Vagina (tissue), 2 donors: ENCODE results near the gene NRXN3. TPM values are rescaled to one million over a fixed set of nuclear protein-coding genes. Genes with fewer than 3 reads are reported as not detected.

Source experiments
- DNase-seq, 2 donors: peaks; one replicate each; pipeline ENCODE4 v3.0.0-alpha.2; 2017; ENCODE audit errors: extremely low spot score in 2 of 2
- H3K27ac ChIP-seq: fragments of 200-600 bp; sonication (generic); one replicate; pipeline ENCODE4 v1.5.1; 2019
- H3K27me3 ChIP-seq: fragments of 200-600 bp; sonication (generic); one replicate; pipeline ENCODE4 v1.5.1; 2019
- H3K36me3 ChIP-seq, 2 donors: fragments of 200-600 bp; sonication (generic); one replicate each; pipeline ENCODE4 v1.5.1; 2017 to 2019
- H3K4me1 ChIP-seq: fragments of 200-600 bp; sonication (generic); one replicate; pipeline ENCODE4 v1.5.1; 2019
- H3K4me3 ChIP-seq, 2 donors: fragments of 200-600 bp; sonication (generic); 1 replicate in 1 of 2; 2 replicates in 1 of 2; pipeline ENCODE4 v1.5.1; 2016 to 2019
- H3K9me3 ChIP-seq: fragments of 200-600 bp; sonication (generic); one replicate; pipeline ENCODE4 v1.5.1; 2019
- POLR2A ChIP-seq, 2 donors: fragments of 450-650 bp; IDR thresholded peaks; one replicate each; pipeline ENCODE4 v1.6.1; 2017; ENCODE audit warnings: antibody characterized with exemption in 2 of 2, mild to moderate bottlenecking in 2 of 2, moderate library complexity in 2 of 2
- POLR2AphosphoS5 ChIP-seq, 2 donors: sonication (generic); formaldehyde crosslinking; IDR thresholded peaks; one replicate each; pipeline ENCODE4 v1.9.0; 2017; ENCODE audit warnings: antibody characterized with exemption in 2 of 2, mild to moderate bottlenecking in 2 of 2, low read depth in 1 of 2; ENCODE audit not compliant: insufficient read depth in 1 of 2
- intact Hi-C: fragments of 100-400 bp; cut with DNase I; formaldehyde crosslinking; loops from one replicate; pipeline ENCODE4 v1.15.1; 2023
- total RNA-seq: library from RNA; depleted of rRNA; stranded (reverse); fragments of >200 nt; gene quantifications from one replicate; pipeline ENCODE4 v1.2.3, GENCODE V29; 2016
- TF ChIP-seq, protein P1 (sequence below), 3 experiments: fragments of 450-650 bp in 2 of 3; fragments of 200-600 bp in 1 of 3; sonication (generic) in 1 of 3; IDR thresholded peaks; one replicate each; pipeline ENCODE4 v1.5.1; 2017 to 2019; ENCODE audit warnings: antibody characterized with exemption in 3 of 3, mild to moderate bottlenecking in 2 of 3, moderate library complexity in 2 of 3

The NRXN3 gene
- total RNA-seq, 1 donor from 2014 or later = 4.7 TPM

DNA sequence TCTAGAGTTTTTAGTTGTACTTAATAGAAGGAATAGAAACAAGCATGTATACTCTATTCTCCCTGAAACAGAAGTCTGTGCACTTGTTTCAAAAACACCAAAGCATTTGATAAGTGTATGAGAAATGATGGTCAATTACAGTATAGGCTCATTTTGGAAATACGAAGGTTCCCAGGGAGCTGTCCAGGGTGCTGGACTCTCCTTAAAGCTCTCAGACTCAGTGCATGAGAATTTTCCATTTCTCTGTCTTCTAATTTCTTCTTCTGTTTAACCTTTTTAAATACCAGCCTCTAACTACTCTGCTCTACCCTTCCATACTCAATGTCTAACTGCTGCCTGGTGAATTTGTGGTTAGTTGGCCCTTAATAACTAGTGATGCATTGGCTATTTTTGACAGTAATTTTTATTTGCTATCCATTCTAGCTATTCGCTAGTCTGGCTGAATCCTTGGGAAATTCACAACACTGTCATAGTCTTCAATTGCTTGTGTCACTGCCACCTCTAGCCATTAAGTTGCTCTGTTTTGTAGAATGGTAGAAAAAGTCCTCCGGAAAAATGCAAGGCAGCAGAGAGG is 229.2 kb downstream of the NRXN3 start:
- intact Hi-C loops = no loop called here
- H3K9me3 ChIP-seq = no peaks in the 10 kb centered on the region
- H3K4me1 ChIP-seq = no peaks in the 10 kb centered on the region
- TF ChIP-seq POLR2AphosphoS5 (IDR thresholded peaks at IDR 0.05; ENCODE audit: insufficient read depth in 1 of 2, low read depth in 1 of 2) = no peak
- no peak for TF ChIP-seq POLR2A (IDR thresholded peaks at IDR 0.05)
- TF ChIP-seq, protein P1, sequence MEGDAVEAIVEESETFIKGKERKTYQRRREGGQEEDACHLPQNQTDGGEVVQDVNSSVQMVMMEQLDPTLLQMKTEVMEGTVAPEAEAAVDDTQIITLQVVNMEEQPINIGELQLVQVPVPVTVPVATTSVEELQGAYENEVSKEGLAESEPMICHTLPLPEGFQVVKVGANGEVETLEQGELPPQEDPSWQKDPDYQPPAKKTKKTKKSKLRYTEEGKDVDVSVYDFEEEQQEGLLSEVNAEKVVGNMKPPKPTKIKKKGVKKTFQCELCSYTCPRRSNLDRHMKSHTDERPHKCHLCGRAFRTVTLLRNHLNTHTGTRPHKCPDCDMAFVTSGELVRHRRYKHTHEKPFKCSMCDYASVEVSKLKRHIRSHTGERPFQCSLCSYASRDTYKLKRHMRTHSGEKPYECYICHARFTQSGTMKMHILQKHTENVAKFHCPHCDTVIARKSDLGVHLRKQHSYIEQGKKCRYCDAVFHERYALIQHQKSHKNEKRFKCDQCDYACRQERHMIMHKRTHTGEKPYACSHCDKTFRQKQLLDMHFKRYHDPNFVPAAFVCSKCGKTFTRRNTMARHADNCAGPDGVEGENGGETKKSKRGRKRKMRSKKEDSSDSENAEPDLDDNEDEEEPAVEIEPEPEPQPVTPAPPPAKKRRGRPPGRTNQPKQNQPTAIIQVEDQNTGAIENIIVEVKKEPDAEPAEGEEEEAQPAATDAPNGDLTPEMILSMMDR (IDR thresholded peaks at IDR 0.05) = no peak
- no peak overlapping the region for H3K27ac ChIP-seq
- H3K36me3 ChIP-seq = no peaks in the 10 kb centered on the region
- no peak overlapping the region for H3K4me3 ChIP-seq
- no peaks in the 10 kb centered on the region for H3K27me3 ChIP-seq
- DNase-seq = no peak

DNA sequence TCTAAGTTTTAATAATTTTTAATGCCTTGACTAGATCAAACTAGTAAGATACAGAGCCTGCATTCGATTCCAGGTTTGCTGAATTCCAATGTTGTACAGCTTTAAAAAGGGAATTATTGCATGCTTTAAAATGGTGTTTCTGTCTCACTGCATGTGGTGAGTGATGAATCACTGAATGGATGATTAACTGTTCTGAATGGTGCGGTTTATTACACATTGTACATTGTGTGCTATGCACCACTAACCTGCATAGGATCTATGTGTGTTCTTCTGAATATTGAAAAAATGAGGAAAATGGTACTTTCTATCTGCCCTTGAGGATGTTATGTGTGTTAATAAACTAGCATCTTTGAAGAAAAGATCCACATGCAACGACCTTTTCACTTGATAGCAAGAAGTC is 231.7 kb downstream of the NRXN3 start:
- Histone ChIP-seq H3K4me1 (no peaks in the 10 kb centered on the region), H3K27ac (no peak overlapping the region)

DNA sequence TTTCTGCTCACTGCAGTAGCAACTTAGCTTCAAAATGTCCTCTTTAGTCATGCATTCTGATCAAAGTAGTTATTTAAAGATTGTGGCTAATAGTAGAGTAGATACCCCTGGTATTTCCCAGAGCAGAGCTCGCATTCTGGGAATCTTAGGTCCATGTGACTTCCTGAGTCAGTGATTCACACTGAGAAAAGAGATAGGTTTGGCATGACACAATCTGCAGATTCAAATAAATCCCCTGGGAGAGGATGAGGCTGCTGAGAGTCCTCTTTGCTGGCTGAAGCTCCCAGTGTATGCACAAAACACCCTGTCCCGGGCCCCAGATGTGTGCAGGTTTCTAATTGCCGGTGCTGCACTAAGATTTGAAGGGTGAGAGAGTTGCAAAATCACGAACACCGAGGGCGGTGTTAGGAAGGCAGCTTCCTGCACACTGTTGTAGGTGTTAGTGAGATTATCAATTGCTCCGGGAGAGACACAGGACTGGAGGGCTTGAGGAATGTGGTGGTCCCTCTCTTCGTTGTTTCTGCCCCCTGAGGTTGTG is 233.2 kb downstream of the NRXN3 start:
- no peaks in the 10 kb centered on the region for H3K4me1 ChIP-seq
- H3K4me3 ChIP-seq = no peak overlapping the region
- no peaks in the 10 kb centered on the region for H3K36me3 ChIP-seq
- intact Hi-C loops = no loop called here
- H3K27ac ChIP-seq = no peak overlapping the region
- no peaks in the 10 kb centered on the region for H3K9me3 ChIP-seq
- TF ChIP-seq, protein P1 (IDR thresholded peaks at IDR 0.05) = no peak
- TF ChIP-seq POLR2A (IDR thresholded peaks at IDR 0.05) = no peak
- no peak for TF ChIP-seq POLR2AphosphoS5 (IDR thresholded peaks at IDR 0.05; ENCODE audit: insufficient read depth in 1 of 2, low read depth in 1 of 2)
- H3K27me3 ChIP-seq = no peaks in the 10 kb centered on the region
- DNase-seq = no peak

More for the DNA sequence above, 231.7 kb downstream of the NRXN3 start:
- H3K36me3 ChIP-seq = no peaks in the 10 kb centered on the region
- no peaks in the 10 kb centered on the region for H3K9me3 ChIP-seq
- intact Hi-C loops = no loop called here
- DNase-seq = no peak
- no peak overlapping the region for H3K4me3 ChIP-seq
- H3K27me3 ChIP-seq = no peaks in the 10 kb centered on the region
- TF ChIP-seq POLR2A (IDR thresholded peaks at IDR 0.05) (no peak), POLR2AphosphoS5 (IDR thresholded peaks at IDR 0.05; ENCODE audit: insufficient read depth in 1 of 2, low read depth in 1 of 2) (no peak)
- TF ChIP-seq, protein P1 (IDR thresholded peaks at IDR 0.05) = no peak

DNA sequence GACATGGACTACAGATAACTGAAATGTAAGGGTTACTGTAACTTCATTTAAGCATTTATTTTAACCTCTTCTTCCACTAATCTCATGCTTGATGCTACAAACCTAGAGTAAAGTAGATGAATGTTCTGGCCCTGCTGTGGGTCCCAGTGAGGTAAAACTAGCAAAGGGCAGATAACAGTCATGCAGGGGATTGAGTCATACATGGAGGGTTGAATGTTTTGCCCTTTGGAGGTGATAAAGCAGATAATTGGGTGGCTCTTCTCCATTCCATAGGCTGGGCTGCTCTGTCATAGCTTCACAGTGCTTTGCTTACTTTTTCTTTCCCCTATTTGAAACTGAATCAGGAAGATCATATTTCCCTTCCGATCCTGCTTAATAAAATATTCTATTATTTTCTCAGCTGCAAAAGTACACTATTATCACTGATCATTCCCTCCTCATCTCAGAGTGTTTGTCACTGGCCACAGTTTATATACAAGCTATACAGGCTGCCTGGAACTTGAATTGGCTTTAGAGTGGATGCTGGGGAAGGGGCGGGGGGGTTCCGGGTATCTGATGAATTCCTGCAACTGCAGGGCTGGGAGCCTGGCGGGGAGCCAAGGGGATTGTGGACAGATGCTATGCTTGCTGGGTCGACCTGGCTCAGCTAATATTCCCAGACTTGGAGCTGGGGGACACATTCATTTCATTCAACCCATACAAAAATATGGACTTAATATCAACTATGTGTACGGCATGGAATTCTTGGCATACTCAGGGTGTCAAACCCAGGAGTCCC is 235.1 kb downstream of the NRXN3 start:
- Histone ChIP-seq H3K36me3 (no peaks in the 10 kb centered on the region), H3K9me3 (no peaks in the 10 kb centered on the region)
- intact Hi-C loops = no loop called here

More for the DNA sequence above, 235.1 kb downstream of the NRXN3 start:
- TF ChIP-seq POLR2AphosphoS5 (IDR thresholded peaks at IDR 0.05; ENCODE audit: insufficient read depth in 1 of 2, low read depth in 1 of 2) (no peak), POLR2A (IDR thresholded peaks at IDR 0.05) (no peak)
- TF ChIP-seq, protein P1 (IDR thresholded peaks at IDR 0.05) = no peak
- Histone ChIP-seq H3K27me3 (no peaks in the 10 kb centered on the region), H3K4me3 (no peak overlapping the region), H3K4me1 (no peaks in the 10 kb centered on the region), H3K27ac (no peak overlapping the region)
- DNase-seq = no peak
